GM23248 (cell line): ENCODE data around the gene KCTD2. TPM values are rescaled to one million over a fixed set of nuclear protein-coding genes. Genes with fewer than 3 reads are reported as not detected.

Source experiments
- DNase-seq: peaks from one replicate; pipeline ENCODE4 v3.0.0-alpha.2; 2015
- H2AFZ ChIP-seq: fragments of 200-600 bp; sonication (generic); 2 replicates; pipeline ENCODE4 v1.6.1; 2016; ENCODE audit warnings: antibody characterized with exemption
- H3F3A ChIP-seq: fragments of 200-600 bp; sonication (generic); 2 replicates; pipeline ENCODE4 v1.6.1; 2016; ENCODE audit warnings: mild to moderate bottlenecking, antibody characterized with exemption, mixed run types; ENCODE audit not compliant: insufficient read depth
- H3K27ac ChIP-seq: fragments of 200-600 bp; sonication (generic); 2 replicates; pipeline ENCODE4 v1.5.1; 2016; ENCODE audit warnings: mild to moderate bottlenecking
- H3K27me3 ChIP-seq: fragments of 200-600 bp; sonication (generic); replicated peaks from 2 replicates; pipeline ENCODE4 v1.6.1; 2016; ENCODE audit warnings: mild to moderate bottlenecking; ENCODE audit not compliant: insufficient read depth
- H3K36me3 ChIP-seq: fragments of 200-600 bp; sonication (generic); 2 replicates; pipeline ENCODE4 v1.6.1; 2016; ENCODE audit warnings: low read depth, mild to moderate bottlenecking
- H3K4me1 ChIP-seq: fragments of 200-600 bp; sonication (generic); 2 replicates; pipeline ENCODE4 v1.6.1; 2016; ENCODE audit warnings: mild to moderate bottlenecking; ENCODE audit not compliant: insufficient read depth
- H3K4me2 ChIP-seq: fragments of 200-600 bp; sonication (generic); one replicate; pipeline ENCODE4 v1.6.1; 2016; ENCODE audit warnings: mild to moderate bottlenecking; ENCODE audit not compliant: unreplicated experiment
- H3K4me3 ChIP-seq: fragments of 200-600 bp; sonication (generic); 2 replicates; pipeline ENCODE4 v1.5.1; 2016; ENCODE audit warnings: mild to moderate bottlenecking
- H3K79me2 ChIP-seq: fragments of 200-600 bp; sonication (generic); 2 replicates; pipeline ENCODE4 v1.6.1; 2016; ENCODE audit warnings: mild to moderate bottlenecking; ENCODE audit not compliant: insufficient read depth
- H3K9ac ChIP-seq: fragments of 200-600 bp; sonication (generic); 2 replicates; pipeline ENCODE4 v1.6.1; 2016; ENCODE audit warnings: mild to moderate bottlenecking
- H3K9me2 ChIP-seq: fragments of 200-600 bp; sonication (generic); 2 replicates; pipeline ENCODE4 v1.6.1; 2016; ENCODE audit warnings: mixed run types, mild to moderate bottlenecking, moderate library complexity; ENCODE audit not compliant: insufficient read depth
- H3K9me3 ChIP-seq: fragments of 200-600 bp; sonication (generic); one replicate; pipeline ENCODE4 v1.6.1; 2017; ENCODE audit warnings: low read depth
- H4K20me1 ChIP-seq: fragments of 200-600 bp; sonication (generic); 2 replicates; pipeline ENCODE4 v1.6.0; 2016; ENCODE audit not compliant: insufficient read depth
- EZH2 ChIP-seq: fragments of 200-600 bp; sonication (generic); IDR thresholded peaks from 2 replicates; pipeline ENCODE4 v1.6.1; 2018; ENCODE audit warnings: antibody characterized with exemption, mild to moderate bottlenecking; ENCODE audit not compliant: insufficient read depth, poor library complexity, severe bottlenecking
- EZH2phosphoT487 ChIP-seq: fragments of 200-600 bp; sonication (generic); IDR thresholded peaks from 2 replicates; pipeline ENCODE4 v1.6.1; 2018; ENCODE audit warnings: antibody characterized with exemption, moderate library complexity, mild to moderate bottlenecking, low read depth; ENCODE audit not compliant: insufficient read depth
- WGBS, 2 experiments: methylation state at CpG; one replicate each; pipeline ENCODE4 v1.1.6; 2015 to 2017; ENCODE audit warnings: low lambda C conversion rate in 2 of 2, low coverage in 1 of 2; ENCODE audit errors: missing lambda C conversion rate in 2 of 2; 5-methylcytosine and 5-hydroxymethylcytosine counted together
- in situ Hi-C: fragments of 300-500 bp; cut with MboI; formaldehyde crosslinking; loops from 2 replicates; pipeline ENCODE4 v1.15.0; 2020
- polyA plus RNA-seq: library from polyadenylated mRNA; unstranded; fragments of >200 nt; fragmentation: Nextera tagmentation; extraction: Ambion mirVana; gene quantifications from 2 replicates; pipeline ENCODE4 v1.2.1, GENCODE V29; 2016
- small RNA-seq: library from RNA; depleted of rRNA; stranded (forward); fragments of <200 nt; gene quantifications from one replicate; pipeline ENCODE3, GENCODE V24; 2014; ENCODE audit warnings: low read depth, low replicate concordance
- total RNA-seq: library from RNA; depleted of rRNA; stranded (reverse); fragments of >200 nt; shearing (Covaris generic); gene quantifications from 2 replicates; pipeline ENCODE4 v1.2.3, GENCODE V29; 2014; rRNA removed

KCTD2 gene
- total and polyA plus RNA-seq, 2 experiments from 2014 or later, result 6.5 to 19.9 TPM

GRCh38 chr17:75114552-75115314 is 67.7 kb downstream of the KCTD2 start:
- Histone ChIP-seq H3K36me3 (no peaks in the 10 kb centered on the region), H3K79me2 (peaks cover 25% of the 10 kb centered on the region; the same call in 1 of the 2 replicates), H4K20me1 (no peaks in the 10 kb centered on the region), H3F3A (no peaks in the 10 kb centered on the region), H3K27me3 (no peaks in the 10 kb centered on the region), H3K9me2 (no peaks in the 10 kb centered on the region), H3K4me1 (0 out of 2 replicates have a peak, but pooled peaks cover 7% of the 10 kb centered on the region), H3K9ac (peak overlapping the region; percentile 78), H3K4me3 (peak overlapping the region; percentile 72), H3K27ac (peak overlapping the region; percentile 60), H3K4me2 (peak overlapping the region; percentile 79), H2AFZ (peak overlapping the region; percentile 93), H3K9me3 (no peaks in the 10 kb centered on the region)
- in situ Hi-C loops, result no loop called here
- TF ChIP-seq EZH2, result no peak
- no peak for TF ChIP-seq EZH2phosphoT487
- DNase-seq, result peak; percentile 25
- 31 to 33% methylated on average over 19 of the region's 19 CpGs for WGBS, 2 experiments

Small RNA genes lying within 50 kb of the gene (small RNA-seq; reads per million reads assigned to genes)
- gene AC111186.1 (not detected), gene RF00019 (not detected), gene RN7SL573P (not detected), gene RNU6-362P (not detected)

Other genes with a start within 250 kb of the KCTD2 start
- gene GRIN2C, start 187.3 kb upstream of the KCTD2 start, total RNA-seq, result not detected in 2 replicates
- gene GRIN2C, start 187.3 kb upstream of the KCTD2 start, polyA plus RNA-seq, result not detected in 2 replicates
- gene FDXR, start 174.2 kb upstream of the KCTD2 start, total RNA-seq, result 19.0 and 21.2 TPM in 2 replicates
- gene FDXR, start 174.2 kb upstream of the KCTD2 start, polyA plus RNA-seq, result 14.2 and 15.3 TPM in 2 replicates
- gene FADS6, start 153.6 kb upstream of the KCTD2 start, total RNA-seq, result not detected in 2 replicates
- gene FADS6, start 153.6 kb upstream of the KCTD2 start, polyA plus RNA-seq, result not detected in 2 replicates
- gene USH1G, start 124.0 kb upstream of the KCTD2 start, total RNA-seq, result not detected in 2 replicates
- gene USH1G, start 124.0 kb upstream of the KCTD2 start, polyA plus RNA-seq, result not detected in 2 replicates
- not detected in 2 replicates for gene OTOP2, start 123.0 kb upstream of the KCTD2 start, total RNA-seq
- gene OTOP2, start 123.0 kb upstream of the KCTD2 start, polyA plus RNA-seq, result not detected in 2 replicates
- not detected in 2 replicates for gene OTOP3, start 111.3 kb upstream of the KCTD2 start, total RNA-seq
- gene OTOP3, start 111.3 kb upstream of the KCTD2 start, polyA plus RNA-seq, result not detected in 2 replicates
- not detected in 2 replicates for gene HID1, start 74.5 kb upstream of the KCTD2 start, total RNA-seq
- gene HID1, start 74.5 kb upstream of the KCTD2 start, polyA plus RNA-seq, result not detected in 2 replicates
- gene CDR2L, start 59.6 kb upstream of the KCTD2 start, total RNA-seq, result 23.9 and 31.4 TPM in 2 replicates
- gene CDR2L, start 59.6 kb upstream of the KCTD2 start, polyA plus RNA-seq, result 18.0 and 18.4 TPM in 2 replicates
- gene MRPL58, start 34.6 kb upstream of the KCTD2 start, total RNA-seq, result 35.6 and 52.4 TPM in 2 replicates
- 41.5 TPM in 2 replicates for gene MRPL58, start 34.6 kb upstream of the KCTD2 start, polyA plus RNA-seq
- gene ATP5PD, start 256 bp upstream of the KCTD2 start, total RNA-seq, result 215 and 287 TPM in 2 replicates
- 511 and 522 TPM in 2 replicates for gene ATP5PD, start 256 bp upstream of the KCTD2 start, polyA plus RNA-seq
- gene SLC16A5, start 40.7 kb downstream of the KCTD2 start, total RNA-seq, result 10.6 and 11.1 TPM in 2 replicates
- 4.8 and 5.4 TPM in 2 replicates for gene SLC16A5, start 40.7 kb downstream of the KCTD2 start, polyA plus RNA-seq
- gene ARMC7, start 62.7 kb downstream of the KCTD2 start, total RNA-seq, result 1.3 and 3.8 TPM in 2 replicates
- gene ARMC7, start 62.7 kb downstream of the KCTD2 start, polyA plus RNA-seq, result 9.8 and 11.3 TPM in 2 replicates
- gene NT5C, start 84.5 kb downstream of the KCTD2 start, total RNA-seq, result 51.5 and 60.8 TPM in 2 replicates
- 66.5 and 67.9 TPM in 2 replicates for gene NT5C, start 84.5 kb downstream of the KCTD2 start, polyA plus RNA-seq
- 54.0 and 59.8 TPM in 2 replicates for gene JPT1, start 107.3 kb downstream of the KCTD2 start, total RNA-seq
- gene JPT1, start 107.3 kb downstream of the KCTD2 start, polyA plus RNA-seq, result 199 TPM in 2 replicates
- gene SUMO2, start 135.7 kb downstream of the KCTD2 start, total RNA-seq, result 70.8 and 86.5 TPM in 2 replicates
- gene SUMO2, start 135.7 kb downstream of the KCTD2 start, polyA plus RNA-seq, result 465 and 472 TPM in 2 replicates
- 13.4 and 26.2 TPM in 2 replicates for gene NUP85, start 158.5 kb downstream of the KCTD2 start, total RNA-seq
- gene NUP85, start 158.5 kb downstream of the KCTD2 start, polyA plus RNA-seq, result 31.4 and 44.0 TPM in 2 replicates
- 5.9 and 12.1 TPM in 2 replicates for gene GGA3, start 214.4 kb downstream of the KCTD2 start, total RNA-seq
- 15.2 and 16.0 TPM in 2 replicates for gene GGA3, start 214.4 kb downstream of the KCTD2 start, polyA plus RNA-seq
- gene MRPS7, start 214.7 kb downstream of the KCTD2 start, total RNA-seq, result 34.8 and 41.6 TPM in 2 replicates
- 87.6 and 87.8 TPM in 2 replicates for gene MRPS7, start 214.7 kb downstream of the KCTD2 start, polyA plus RNA-seq
- 10.7 and 33.1 TPM in 2 replicates for gene MIF4GD, start 224.0 kb downstream of the KCTD2 start, total RNA-seq
- 14.1 and 14.4 TPM in 2 replicates for gene MIF4GD, start 224.0 kb downstream of the KCTD2 start, polyA plus RNA-seq
- gene SLC25A19, start 242.2 kb downstream of the KCTD2 start, total RNA-seq, result 6.2 and 16.9 TPM in 2 replicates
- gene SLC25A19, start 242.2 kb downstream of the KCTD2 start, polyA plus RNA-seq, result 6.7 and 6.8 TPM in 2 replicates